Thoracic aorta (tissue), 2 donors: ENCODE results near the gene WDR49. TPM values are rescaled to one million over a fixed set of nuclear protein-coding genes. Genes with fewer than 3 reads are reported as not detected.

Experiments used
- ATAC-seq: fragments of 150-250 bp; one replicate; pipeline ENCODE4 v1.8.0; 2017; ENCODE audit warnings: low read depth; ENCODE audit not compliant: insufficient number of reproducible peaks, low FRiP score
- DNase-seq: peaks from one replicate; pipeline ENCODE4 v3.0.0-alpha.2; 2020; ENCODE audit warnings: low spot score
- H3K27ac ChIP-seq, 2 donors: fragments of 200-600 bp; sonication (generic); 1 replicate in 1 of 2; 2 replicates in 1 of 2; pipeline ENCODE4 v1.5.1; 2016; ENCODE audit warnings: mild to moderate bottlenecking in 2 of 2, moderate library complexity in 2 of 2
- H3K27me3 ChIP-seq: fragments of 200-600 bp; sonication (generic); replicated peaks from 2 replicates; pipeline ENCODE4 v1.6.0; 2016; ENCODE audit warnings: mild to moderate bottlenecking; ENCODE audit not compliant: insufficient read depth
- H3K36me3 ChIP-seq: fragments of 200-600 bp; sonication (generic); one replicate; pipeline ENCODE4 v1.5.1; 2016
- H3K4me1 ChIP-seq, 2 donors: fragments of 200-600 bp; sonication (generic); 1 replicate in 1 of 2; 2 replicates in 1 of 2; pipeline versions ENCODE4 v1.5.1 to v1.6.0; 2016; ENCODE audit warnings: low read depth in 2 of 2, mild to moderate bottlenecking in 1 of 2; ENCODE audit not compliant: control insufficient read depth in 1 of 2
- H3K4me3 ChIP-seq: fragments of 200-600 bp; sonication (generic); 2 replicates; pipeline ENCODE4 v1.5.1; 2016; ENCODE audit warnings: mild to moderate bottlenecking
- H3K9me3 ChIP-seq: fragments of 200-600 bp; sonication (generic); 2 replicates; pipeline ENCODE4 v1.5.1; 2016
- total RNA-seq, 2 donors: library from RNA; depleted of rRNA; stranded (reverse); fragments of >200 nt; gene quantifications; one replicate each; pipeline versions ENCODE4 v1.1.0 to v1.2.3, GENCODE V29; 2016
- TF ChIP-seq, protein P1 (sequence below): fragments of 200-600 bp; sonication (generic); IDR thresholded peaks from one replicate; pipeline ENCODE4 v1.5.1; 2019; ENCODE audit warnings: antibody characterized with exemption

Gene WDR49
- total RNA-seq, 2 donors from 2014 or later: 0.41 to 0.63 TPM

DNA sequence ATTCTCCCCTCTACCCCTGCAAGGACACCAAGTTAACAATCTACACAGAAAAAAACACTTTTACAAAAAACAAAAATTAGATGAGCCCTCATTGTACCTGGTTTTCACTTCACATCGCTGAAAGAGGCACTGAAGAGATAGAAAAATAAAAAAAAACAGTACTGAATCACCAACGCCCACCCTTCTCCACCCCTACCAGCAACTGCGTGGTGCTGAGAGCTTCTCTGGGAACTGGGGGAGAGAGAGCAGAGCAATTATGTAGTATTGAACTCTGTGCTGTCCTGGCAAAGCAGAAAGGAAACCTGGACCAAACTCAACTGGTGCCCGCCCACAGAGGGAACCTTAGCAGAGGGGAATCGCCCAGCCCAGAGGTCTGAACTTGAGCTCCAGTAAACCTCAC lies 44.6 kb downstream of the WDR49 start:
- DNase-seq (no peak), ATAC-seq (no peak)
- no peak overlapping the region for H3K4me3 ChIP-seq
- no peaks in the 10 kb centered on the region for H3K36me3 ChIP-seq
- no peaks in the 10 kb centered on the region for H3K9me3 ChIP-seq
- TF ChIP-seq, protein P1, sequence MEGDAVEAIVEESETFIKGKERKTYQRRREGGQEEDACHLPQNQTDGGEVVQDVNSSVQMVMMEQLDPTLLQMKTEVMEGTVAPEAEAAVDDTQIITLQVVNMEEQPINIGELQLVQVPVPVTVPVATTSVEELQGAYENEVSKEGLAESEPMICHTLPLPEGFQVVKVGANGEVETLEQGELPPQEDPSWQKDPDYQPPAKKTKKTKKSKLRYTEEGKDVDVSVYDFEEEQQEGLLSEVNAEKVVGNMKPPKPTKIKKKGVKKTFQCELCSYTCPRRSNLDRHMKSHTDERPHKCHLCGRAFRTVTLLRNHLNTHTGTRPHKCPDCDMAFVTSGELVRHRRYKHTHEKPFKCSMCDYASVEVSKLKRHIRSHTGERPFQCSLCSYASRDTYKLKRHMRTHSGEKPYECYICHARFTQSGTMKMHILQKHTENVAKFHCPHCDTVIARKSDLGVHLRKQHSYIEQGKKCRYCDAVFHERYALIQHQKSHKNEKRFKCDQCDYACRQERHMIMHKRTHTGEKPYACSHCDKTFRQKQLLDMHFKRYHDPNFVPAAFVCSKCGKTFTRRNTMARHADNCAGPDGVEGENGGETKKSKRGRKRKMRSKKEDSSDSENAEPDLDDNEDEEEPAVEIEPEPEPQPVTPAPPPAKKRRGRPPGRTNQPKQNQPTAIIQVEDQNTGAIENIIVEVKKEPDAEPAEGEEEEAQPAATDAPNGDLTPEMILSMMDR: no peak
- no peak overlapping the region for H3K27ac ChIP-seq
- H3K27me3 ChIP-seq: no peaks in the 10 kb centered on the region
- no peaks in the 10 kb centered on the region for H3K4me1 ChIP-seq

DNA sequence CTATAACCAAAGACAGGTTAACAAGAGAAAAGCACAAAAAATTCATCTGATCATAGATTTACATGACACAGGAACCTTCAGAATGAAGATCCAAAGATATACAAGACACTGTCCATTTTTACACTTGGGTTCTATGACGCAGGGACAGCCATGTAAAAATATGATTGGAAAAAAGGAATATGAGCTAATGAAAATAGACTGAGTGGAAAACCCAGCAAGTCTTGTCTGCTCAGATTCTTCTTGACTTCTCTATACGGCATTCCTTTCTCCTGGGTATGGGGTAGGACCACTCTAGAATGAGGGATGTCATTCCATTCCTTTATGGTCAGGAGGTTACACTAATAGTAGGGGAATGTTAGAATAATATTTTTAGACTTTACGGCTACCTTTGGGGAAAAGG lies 46.9 kb downstream of the WDR49 start:
- DNase-seq: no peak
- no peaks in the 10 kb centered on the region for H3K9me3 ChIP-seq
- H3K4me1 ChIP-seq: no peaks in the 10 kb centered on the region
- no peaks in the 10 kb centered on the region for H3K27me3 ChIP-seq
- H3K27ac ChIP-seq: no peak overlapping the region
- ATAC-seq: no peak
- H3K36me3 ChIP-seq: no peaks in the 10 kb centered on the region
- no peak overlapping the region for H3K4me3 ChIP-seq
- TF ChIP-seq, protein P1: no peak

DNA sequence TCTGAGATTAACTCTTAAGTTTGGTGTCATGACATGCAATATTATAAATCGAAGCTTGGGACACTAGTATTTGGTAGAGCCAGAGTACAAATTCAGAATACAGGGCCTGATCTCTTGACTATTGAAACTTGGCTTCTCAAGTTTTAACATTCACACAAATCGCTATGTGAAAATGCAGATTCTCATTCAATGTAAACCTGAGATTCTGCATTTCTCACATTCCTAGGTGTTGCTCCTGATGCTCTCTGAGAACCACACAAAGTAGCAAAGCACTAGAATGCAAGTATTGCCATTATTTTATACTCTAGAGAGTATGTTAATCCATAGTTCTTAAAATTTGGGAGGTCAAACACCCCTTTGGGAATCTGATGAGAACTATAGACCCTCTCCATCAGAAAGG lies 47.9 kb downstream of the WDR49 start:
- no peaks in the 10 kb centered on the region for H3K9me3 ChIP-seq
- H3K27me3 ChIP-seq: no peaks in the 10 kb centered on the region
- ATAC-seq (no peak), DNase-seq (no peak)
- TF ChIP-seq, protein P1: no peak
- no peak overlapping the region for H3K4me3 ChIP-seq
- H3K27ac ChIP-seq: no peak overlapping the region
- H3K4me1 ChIP-seq: no peaks in the 10 kb centered on the region
- no peaks in the 10 kb centered on the region for H3K36me3 ChIP-seq

DNA sequence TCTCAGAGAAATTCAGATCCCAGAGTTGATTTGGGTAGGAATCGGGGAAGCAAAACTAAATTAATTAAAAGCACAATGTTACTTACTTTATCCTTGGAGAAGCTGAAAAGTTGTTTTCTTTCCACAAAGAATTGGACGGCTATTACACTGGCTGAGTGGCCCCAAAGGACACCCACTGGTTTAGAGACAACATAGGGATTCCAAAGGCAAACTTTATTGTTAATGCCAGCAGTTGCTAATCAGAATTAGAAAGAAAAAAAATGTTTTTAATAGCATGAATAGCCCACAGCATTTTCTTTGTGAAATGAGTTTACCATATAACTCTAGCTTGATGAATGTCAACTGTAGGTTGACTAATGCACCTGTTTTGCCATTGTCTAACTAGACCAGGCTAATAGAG lies 51.7 kb downstream of the WDR49 start:
- ATAC-seq (no peak), DNase-seq (no peak)
- TF ChIP-seq, protein P1: no peak
- Histone ChIP-seq H3K27me3 (no peaks in the 10 kb centered on the region), H3K4me1 (no peaks in the 10 kb centered on the region), H3K4me3 (no peak overlapping the region), H3K27ac (no peak overlapping the region), H3K36me3 (no peaks in the 10 kb centered on the region), H3K9me3 (no peaks in the 10 kb centered on the region)

DNA sequence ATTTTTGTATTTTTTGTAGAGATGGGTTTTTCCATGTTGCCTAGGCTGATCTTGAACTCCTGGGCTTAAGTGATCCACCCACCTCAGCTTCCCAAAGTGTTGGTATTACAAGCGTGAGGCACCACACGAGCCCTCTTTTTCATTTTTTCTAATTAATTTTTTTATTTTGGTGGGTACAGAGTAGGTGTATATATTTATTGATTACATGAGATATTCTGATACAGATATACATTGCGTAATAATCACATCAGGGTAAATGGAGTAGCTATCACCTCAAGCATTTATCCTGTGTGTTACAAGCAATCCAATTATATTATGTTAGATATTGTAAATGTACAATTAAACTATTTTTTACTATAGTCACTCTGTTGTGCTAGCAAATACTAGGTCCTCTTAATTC lies 66.1 kb downstream of the WDR49 start:
- ATAC-seq (no peak), DNase-seq (no peak)
- H3K4me3 ChIP-seq: no peak overlapping the region
- no peaks in the 10 kb centered on the region for H3K27me3 ChIP-seq
- H3K9me3 ChIP-seq: no peaks in the 10 kb centered on the region
- no peaks in the 10 kb centered on the region for H3K4me1 ChIP-seq
- no peak overlapping the region for H3K27ac ChIP-seq
- TF ChIP-seq, protein P1: no peak
- H3K36me3 ChIP-seq: no peaks in the 10 kb centered on the region
